Measurements from ENCODE around the gene RAB12. TPM values are rescaled to one million over a fixed set of nuclear protein-coding genes. Genes with fewer than 3 reads are reported as not detected.

RAB12 gene
- total RNA-seq, 1 experiment from 2014 or later: 51.3 TPM

GRCh38 chr18:8561123-8561910 lies 47.9 kb upstream of the RAB12 start:
- Histone ChIP-seq H2AFZ (ENCODE audit: low read length) (no peak overlapping the region), H3K79me1 (ENCODE audit: insufficient read depth, low read depth, low read length, poor library complexity, severe bottlenecking) (no peaks in the 10 kb centered on the region), H4K5ac (ENCODE audit: insufficient read length, low read depth, low read length) (no peak overlapping the region), H4K8ac (replicated peaks; ENCODE audit: insufficient read length, low read depth, low read length) (no peak overlapping the region), H2AK5ac (ENCODE audit: insufficient read length, low read length) (no peak overlapping the region), H4K20me1 (ENCODE audit: control insufficient read depth, insufficient read depth, insufficient read length) (no peaks in the 10 kb centered on the region), H3K14ac (ENCODE audit: insufficient read depth, low read length) (no peak overlapping the region), H3K27ac (ENCODE audit: insufficient read length, low read depth, low read length) (no peak overlapping the region), H3K79me2 (ENCODE audit: insufficient read depth, low read length) (no peaks in the 10 kb centered on the region), H3K23me2 (ENCODE audit: insufficient read length, low read depth, low read length, poor library complexity, severe bottlenecking) (no peaks in the 10 kb centered on the region), H3K23ac (ENCODE audit: insufficient read length, low read depth, low read length) (no peak overlapping the region), H3K18ac (ENCODE audit: insufficient read length, low read depth, low read length) (no peak overlapping the region), H3K9me3 (ENCODE audit: control insufficient read depth, low read depth, low read length) (no peaks in the 10 kb centered on the region), H3K27me3 (ENCODE audit: insufficient read depth, low read length) (no peaks in the 10 kb centered on the region), H2BK120ac (ENCODE audit: low read depth, low read length, poor library complexity, severe bottlenecking) (no peak overlapping the region), H4K91ac (ENCODE audit: insufficient read length, low read depth, low read length) (no peak overlapping the region), H2BK12ac (ENCODE audit: insufficient read length, low read depth, low read length) (no peak overlapping the region), H2BK15ac (ENCODE audit: low read depth, low read length) (no peak overlapping the region), H3K4ac (ENCODE audit: low read depth, low read length) (no peak overlapping the region), H2BK5ac (ENCODE audit: insufficient read length, low read length) (no peak overlapping the region), H2BK20ac (ENCODE audit: low read depth, low read length, poor library complexity, severe bottlenecking) (no peak overlapping the region), H3K4me1 (ENCODE audit: insufficient read depth, low read length) (no peaks in the 10 kb centered on the region), H3K9ac (ENCODE audit: extremely low read depth, insufficient read length, low read length) (no peak overlapping the region), H3K56ac (ENCODE audit: insufficient read length, low read depth, low read length) (no peak overlapping the region), H3T11ph (ENCODE audit: low read length) (no peak overlapping the region), H3K4me2 (ENCODE audit: insufficient read depth, insufficient read length, low read length) (no peak overlapping the region)
- no CpG with 5 or more reads among the region's 8 CpGs for WGBS (ENCODE audit: extremely low coverage, insufficient read length, low lambda C conversion rate)
- Mint-ChIP-seq H3K4me1 (peaks cover 6 to 9% of the 10 kb centered on the region in 2 experiments), H3K36me3 (ENCODE audit: insufficient read depth in 1 of 3, low read depth in 3 of 3) (no peaks in the 10 kb centered on the region; a peak in 1 of 7 replicates), H3K9me3 (no peaks in the 10 kb centered on the region; a peak in 1 of 5 replicates), H3K4me3 (no peak overlapping the region), H3K27ac (no peak overlapping the region), H3K27me3 (ENCODE audit: low read depth) (no peaks in the 10 kb centered on the region)
- TF ChIP-seq CTCF (conservative IDR thresholded peaks at IDR 0.05): no peak
- DNase-seq: no peak
